ENCODE results near the gene TBC1D22A. TPM values are rescaled to one million over a fixed set of nuclear protein-coding genes. Genes with fewer than 3 reads are reported as not detected.

TBC1D22A gene
- total and polyA plus RNA-seq, 9 of the 15 experiments (the other 6 are each of a cell fraction or from before 2014, with no cell fraction given) = 0.20 to 11.5 (median 5.2) TPM

DNA sequence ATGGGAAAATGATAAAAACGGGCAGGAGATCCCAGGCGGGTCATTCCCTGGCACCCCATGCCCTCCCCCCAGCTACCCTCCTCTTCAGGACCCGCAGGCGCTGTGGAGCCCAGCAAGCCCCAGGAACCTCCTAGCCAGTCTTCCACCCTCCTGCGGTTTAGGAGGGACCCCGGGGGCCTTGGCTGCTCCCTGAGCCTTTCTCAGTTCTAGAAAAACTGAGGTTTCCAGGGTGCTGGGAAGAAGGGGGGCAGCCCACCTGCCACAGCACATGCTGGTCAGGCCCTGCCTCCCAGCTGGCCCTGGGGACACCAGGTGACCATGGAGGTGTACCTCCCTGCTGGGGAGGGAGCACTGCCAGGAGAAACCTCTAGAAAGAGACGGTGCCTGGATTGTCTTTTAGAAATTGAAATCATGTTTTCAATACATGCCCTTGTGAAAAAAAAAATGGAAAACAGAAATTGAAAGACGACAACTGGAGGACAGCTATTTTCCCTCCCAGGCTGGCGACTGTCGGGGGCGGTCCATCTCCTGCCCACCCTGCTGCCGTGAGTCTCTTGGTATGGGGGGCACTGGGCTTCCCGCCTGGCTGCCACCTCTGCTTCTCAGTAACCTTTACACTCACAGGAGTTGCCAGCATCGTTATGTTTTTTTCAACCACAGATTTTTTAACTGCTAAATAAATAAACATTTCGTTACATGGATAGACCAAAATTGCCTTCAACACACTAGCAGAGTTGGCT, 398.5 kb downstream of the TBC1D22A start:
- in situ Hi-C loops (cut with MboI) = no loop called here
- H3K9me1 ChIP-seq (ENCODE audit: control insufficient read depth, insufficient read depth, low read length) = no peaks in the 10 kb centered on the region
- 33% methylated on average over 10 of the region's 15 CpGs for WGBS (ENCODE audit: insufficient coverage, low coverage, missing lambda C conversion rate)
- ChIA-PET CTCF (ENCODE audit: low intra/inter-chr PET ratio) (no interaction called here), POLR2A (interaction anchor here (0.5 kb wide), 1 partner anchor 9 kb away, joined by 3 read pairs; no protein-coding TSS in a partner anchor)
- no peak overlapping the region for H3K9ac ChIP-seq (ENCODE audit: insufficient read depth in 1 of 2, low read depth in 2 of 2, low read length in 2 of 2)
- H3K27ac ChIP-seq (ENCODE audit: extremely low read depth, low read depth, low read length) = no peak overlapping the region
- no peak for FAIRE-seq
- no peak overlapping the region for H3K4me3 ChIP-seq
- intact Hi-C loops (cut with micrococcal nuclease) = no loop called here
- H3K79me2 ChIP-seq (ENCODE audit: control insufficient read depth, insufficient read depth, low read length) = no peaks in the 10 kb centered on the region
- no TSS peak for BruUV-seq (replicated peaks)
- no peaks in the 10 kb centered on the region for H3K27me3 ChIP-seq (ENCODE audit: control insufficient read depth in 2 of 2, insufficient read depth in 2 of 2, low read length in 2 of 2)
- H3K4me2 ChIP-seq (ENCODE audit: insufficient read depth, low read length) = no peak overlapping the region
- peaks cover 0 to 2% of the 10 kb centered on the region in 2 experiments; a peak in 1 of 5 replicates for H3K4me1 ChIP-seq (replicated peaks in 1 of 2; ENCODE audit: control insufficient read depth in 2 of 2, insufficient read depth in 2 of 2, low read length in 2 of 2)
- no peak for ATAC-seq
- H3K36me3 ChIP-seq (ENCODE audit: control insufficient read depth, insufficient read depth, low read length) = no peaks in the 10 kb centered on the region; the same call in 2 of the 3 replicates
- no peaks in the 10 kb centered on the region for H4K20me1 ChIP-seq (replicated peaks; ENCODE audit: control insufficient read depth, insufficient read depth, low read length)
- no peak for DNase-seq (ENCODE audit: extremely low read depth in 1 of 4, low spot score in 3 of 4)
- H2AFZ ChIP-seq (ENCODE audit: low read depth, low read length) = no peak overlapping the region
- no peaks in the 10 kb centered on the region; the same call in 1 of the 2 replicates for H3K9me3 ChIP-seq (replicated peaks; ENCODE audit: control insufficient read depth, insufficient read depth, low read depth, low read length)
- TF ChIP-seq ZNF778 (CRISPR knock-in tag; IDR thresholded peaks at IDR 0.05) (no peak), DMBX1 (CRISPR knock-in tag; IDR thresholded peaks at IDR 0.05; ENCODE audit: borderline replicate concordance) (no peak), ZNF830 (CRISPR knock-in tag; IDR thresholded peaks at IDR 0.05) (no peak)
- TF ChIP-seq, protein P1, sequence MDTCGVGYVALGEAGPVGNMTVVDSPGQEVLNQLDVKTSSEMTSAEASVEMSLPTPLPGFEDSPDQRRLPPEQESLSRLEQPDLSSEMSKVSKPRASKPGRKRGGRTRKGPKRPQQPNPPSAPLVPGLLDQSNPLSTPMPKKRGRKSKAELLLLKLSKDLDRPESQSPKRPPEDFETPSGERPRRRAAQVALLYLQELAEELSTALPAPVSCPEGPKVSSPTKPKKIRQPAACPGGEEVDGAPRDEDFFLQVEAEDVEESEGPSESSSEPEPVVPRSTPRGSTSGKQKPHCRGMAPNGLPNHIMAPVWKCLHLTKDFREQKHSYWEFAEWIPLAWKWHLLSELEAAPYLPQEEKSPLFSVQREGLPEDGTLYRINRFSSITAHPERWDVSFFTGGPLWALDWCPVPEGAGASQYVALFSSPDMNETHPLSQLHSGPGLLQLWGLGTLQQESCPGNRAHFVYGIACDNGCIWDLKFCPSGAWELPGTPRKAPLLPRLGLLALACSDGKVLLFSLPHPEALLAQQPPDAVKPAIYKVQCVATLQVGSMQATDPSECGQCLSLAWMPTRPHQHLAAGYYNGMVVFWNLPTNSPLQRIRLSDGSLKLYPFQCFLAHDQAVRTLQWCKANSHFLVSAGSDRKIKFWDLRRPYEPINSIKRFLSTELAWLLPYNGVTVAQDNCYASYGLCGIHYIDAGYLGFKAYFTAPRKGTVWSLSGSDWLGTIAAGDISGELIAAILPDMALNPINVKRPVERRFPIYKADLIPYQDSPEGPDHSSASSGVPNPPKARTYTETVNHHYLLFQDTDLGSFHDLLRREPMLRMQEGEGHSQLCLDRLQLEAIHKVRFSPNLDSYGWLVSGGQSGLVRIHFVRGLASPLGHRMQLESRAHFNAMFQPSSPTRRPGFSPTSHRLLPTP (IDR thresholded peaks at IDR 0.05; ENCODE audit: borderline replicate concordance, extremely low read depth, insufficient read length) = no peak
- TF ChIP-seq, protein P2, sequence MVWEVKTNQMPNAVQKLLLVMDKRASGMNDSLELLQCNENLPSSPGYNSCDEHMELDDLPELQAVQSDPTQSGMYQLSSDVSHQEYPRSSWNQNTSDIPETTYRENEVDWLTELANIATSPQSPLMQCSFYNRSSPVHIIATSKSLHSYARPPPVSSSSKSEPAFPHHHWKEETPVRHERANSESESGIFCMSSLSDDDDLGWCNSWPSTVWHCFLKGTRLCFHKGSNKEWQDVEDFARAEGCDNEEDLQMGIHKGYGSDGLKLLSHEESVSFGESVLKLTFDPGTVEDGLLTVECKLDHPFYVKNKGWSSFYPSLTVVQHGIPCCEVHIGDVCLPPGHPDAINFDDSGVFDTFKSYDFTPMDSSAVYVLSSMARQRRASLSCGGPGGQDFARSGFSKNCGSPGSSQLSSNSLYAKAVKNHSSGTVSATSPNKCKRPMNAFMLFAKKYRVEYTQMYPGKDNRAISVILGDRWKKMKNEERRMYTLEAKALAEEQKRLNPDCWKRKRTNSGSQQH (CRISPR knock-in tag; IDR thresholded peaks at IDR 0.05) = no peak

Measured in K562 (cell line).